ENCODE measurements around the gene ADARB1.

DNA sequence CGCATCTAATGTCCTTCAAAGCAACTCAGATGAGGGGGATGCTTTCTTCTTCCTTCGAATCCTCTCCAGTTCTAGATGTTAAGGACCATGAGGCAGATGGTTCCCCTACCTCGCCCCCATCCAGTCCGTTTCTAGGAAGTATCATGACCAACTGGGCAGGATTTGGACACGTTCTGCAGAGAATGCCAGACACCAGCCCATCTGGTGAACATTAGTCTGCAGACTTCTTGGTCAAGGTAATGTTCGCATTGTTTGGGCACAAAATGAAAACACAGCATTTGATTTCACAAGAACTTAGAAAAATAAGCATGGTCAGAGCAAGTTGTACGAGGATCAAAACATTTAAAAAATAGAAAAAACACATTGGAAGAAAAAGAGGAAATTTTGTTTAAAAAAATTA is 25.4 kb upstream of the ADARB1 start:
- TF ChIP-seq EZH2 (IDR thresholded peaks at IDR 0.05; ENCODE audit: borderline replicate concordance, low read depth, low read length, severe bottlenecking) = no peak
- TF ChIP-seq, protein P1, sequence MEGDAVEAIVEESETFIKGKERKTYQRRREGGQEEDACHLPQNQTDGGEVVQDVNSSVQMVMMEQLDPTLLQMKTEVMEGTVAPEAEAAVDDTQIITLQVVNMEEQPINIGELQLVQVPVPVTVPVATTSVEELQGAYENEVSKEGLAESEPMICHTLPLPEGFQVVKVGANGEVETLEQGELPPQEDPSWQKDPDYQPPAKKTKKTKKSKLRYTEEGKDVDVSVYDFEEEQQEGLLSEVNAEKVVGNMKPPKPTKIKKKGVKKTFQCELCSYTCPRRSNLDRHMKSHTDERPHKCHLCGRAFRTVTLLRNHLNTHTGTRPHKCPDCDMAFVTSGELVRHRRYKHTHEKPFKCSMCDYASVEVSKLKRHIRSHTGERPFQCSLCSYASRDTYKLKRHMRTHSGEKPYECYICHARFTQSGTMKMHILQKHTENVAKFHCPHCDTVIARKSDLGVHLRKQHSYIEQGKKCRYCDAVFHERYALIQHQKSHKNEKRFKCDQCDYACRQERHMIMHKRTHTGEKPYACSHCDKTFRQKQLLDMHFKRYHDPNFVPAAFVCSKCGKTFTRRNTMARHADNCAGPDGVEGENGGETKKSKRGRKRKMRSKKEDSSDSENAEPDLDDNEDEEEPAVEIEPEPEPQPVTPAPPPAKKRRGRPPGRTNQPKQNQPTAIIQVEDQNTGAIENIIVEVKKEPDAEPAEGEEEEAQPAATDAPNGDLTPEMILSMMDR (IDR thresholded peaks at IDR 0.05; ENCODE audit: borderline replicate concordance, extremely low read depth, low read length, poor library complexity, severe bottlenecking) = no peak
